HG03108 (cell line): ENCODE data around the gene REPIN1.

Experiments used
- ATAC-seq: cut with Tn5 transposase; IDR thresholded peaks from one replicate; pipeline ENCODE4 v1.9.1; 2021; ENCODE audit warnings: moderate library complexity; ENCODE audit not compliant: unreplicated experiment

The REPIN1 gene

GRCh38 chr7:150336746-150337145 lies 31.9 kb upstream of the REPIN1 start:
- ATAC-seq: no peak

- no peak for ATAC-seq
Observed at GRCh38 chr7:150337179-150337578, 31.4 kb upstream of the REPIN1 start.

GRCh38 chr7:150337659-150338081 lies 31.0 kb upstream of the REPIN1 start:
- ATAC-seq: no peak

GRCh38 chr7:150338166-150338829 lies 30.3 kb upstream of the REPIN1 start:
- no peak for ATAC-seq

GRCh38 chr7:150339409-150339809 lies 29.2 kb upstream of the REPIN1 start:
- no peak for ATAC-seq

- no peak for ATAC-seq
Observed at GRCh38 chr7:150340024-150340749, 28.4 kb upstream of the REPIN1 start.

- ATAC-seq: no peak
Observed at GRCh38 chr7:150340875-150341262, 27.8 kb upstream of the REPIN1 start.

GRCh38 chr7:150341263-150342120 lies 27.1 kb upstream of the REPIN1 start, which contains the start of gene RARRES2:
Gene RARRES2 (minus strand): TSS chr7:150341629. CDS start chr7:150340609, 1,020 bp downstream.
- ATAC-seq: no peak

GRCh38 chr7:150342121-150342408 lies 26.6 kb upstream of the REPIN1 start:
- no peak for ATAC-seq

- ATAC-seq: no peak
Observed at GRCh38 chr7:150343225-150343624, 25.4 kb upstream of the REPIN1 start.

GRCh38 chr7:150344299-150344698 lies 24.3 kb upstream of the REPIN1 start:
- no peak for ATAC-seq

- ATAC-seq: no peak
Observed at GRCh38 chr7:150345012-150345411, 23.6 kb upstream of the REPIN1 start.

GRCh38 chr7:150346922-150347321 lies 21.7 kb upstream of the REPIN1 start:
- ATAC-seq: no peak

- ATAC-seq: no peak
Observed at GRCh38 chr7:150351587-150352194, 16.9 kb upstream of the REPIN1 start.

GRCh38 chr7:150355666-150356059 lies 13.0 kb upstream of the REPIN1 start:
- no peak for ATAC-seq

GRCh38 chr7:150356265-150356897 lies 12.2 kb upstream of the REPIN1 start:
- ATAC-seq: no peak

GRCh38 chr7:150357270-150357669 lies 11.4 kb upstream of the REPIN1 start:
- peak; percentile 55 for ATAC-seq

- no peak for ATAC-seq
Observed at GRCh38 chr7:150357771-150358427, 10.7 kb upstream of the REPIN1 start.

GRCh38 chr7:150358433-150358832 lies 10.2 kb upstream of the REPIN1 start:
- ATAC-seq: no peak

- no peak for ATAC-seq
Observed at GRCh38 chr7:150358988-150359621, 9.5 kb upstream of the REPIN1 start.
